K562 (cell line): ENCODE measurements around the gene GJA10. TPM values are rescaled to one million over a fixed set of nuclear protein-coding genes. Genes with fewer than 3 reads are reported as not detected.

Source experiments
- ATAC-seq: fragments of 200-7000 bp; cut with Tn5 transposase; 3 replicates; pipeline ENCODE4 v1.9.1; 2020; ENCODE audit warnings: moderate library complexity
- BruUV-seq: library from RNA; stranded (reverse); fragments of 400-500 nt; replicated peaks from 2 replicates; lab custom pipeline; 2021; lab: Mats Ljungman, UMichigan
- CTCF ChIA-PET: fragments of 300-600 bp; formaldehyde crosslinking; extraction: SDS; loops from one replicate; lab custom pipeline; 2021; ENCODE audit warnings: low intra/inter-chr PET ratio; lab: Yijun Ruan, JAX
- POLR2A ChIA-PET: fragments of 300-600, 350-650 bp; sonication (Branson Sonifier 250); formaldehyde crosslinking; extraction: SDS; loops from one replicate; lab custom pipeline; 2021; ENCODE audit warnings: antibody characterized with exemption, inconsistent platforms; lab: Yijun Ruan, JAX
- DNase-seq, 4 experiments: peaks; one replicate each; pipeline versions ENCODE4 v3.0.0 to v3.0.0-alpha.2; 2011 to 2018; ENCODE audit warnings: low spot score in 3 of 4, mixed read lengths in 3 of 4; ENCODE audit errors: extremely low read depth in 1 of 4
- FAIRE-seq: peaks from 2 replicates; lab custom pipeline; 2011; peaks lifted over from hg19 to GRCh38; lab: Jason Lieb, UNC
- H2AFZ ChIP-seq: 2 replicates; pipeline ENCODE4 v1.6.0; 2011; ENCODE audit warnings: low read depth, low read length, control low read depth, inconsistent platforms
- H3K27ac ChIP-seq: fragments of 200-600 bp; 3 replicates; pipeline ENCODE4 v1.8.0; 2011; ENCODE audit warnings: low read depth, mild to moderate bottlenecking, control low read depth, inconsistent platforms, low read length, moderate library complexity, mixed read lengths; ENCODE audit errors: extremely low read depth
- H3K27me3 ChIP-seq, 2 experiments: fragments of 300-600 bp in 1 of 2; 2 replicates in 1 of 2; 3 replicates in 1 of 2; pipeline versions ENCODE4 v1.6.0 to v1.8.0; 2011; ENCODE audit warnings: inconsistent platforms in 2 of 2, low read length in 2 of 2, mild to moderate bottlenecking in 1 of 2, mixed read lengths in 1 of 2, moderate library complexity in 1 of 2; ENCODE audit not compliant: control insufficient read depth in 2 of 2, insufficient read depth in 2 of 2
- H3K36me3 ChIP-seq: fragments of 300-600 bp; 3 replicates; pipeline ENCODE4 v1.8.0; 2011; ENCODE audit warnings: mild to moderate bottlenecking, low read length, inconsistent platforms; ENCODE audit not compliant: control insufficient read depth, insufficient read depth
- H3K4me1 ChIP-seq, 2 experiments: fragments of 200-600 bp in 1 of 2; replicated peaks in 1 of 2; 2 replicates in 1 of 2; 3 replicates in 1 of 2; pipeline versions ENCODE4 v1.5.1 to v1.8.0; 2011; ENCODE audit warnings: inconsistent platforms in 2 of 2, low read length in 2 of 2, mild to moderate bottlenecking in 1 of 2, mixed read lengths in 1 of 2, moderate library complexity in 1 of 2; ENCODE audit not compliant: control insufficient read depth in 2 of 2, insufficient read depth in 2 of 2
- H3K4me2 ChIP-seq: 2 replicates; pipeline ENCODE4 v1.6.1; 2011; ENCODE audit warnings: low read length, control low read depth, inconsistent platforms, mixed read lengths; ENCODE audit not compliant: insufficient read depth
- H3K4me3 ChIP-seq: fragments of 200-600 bp; sonication (generic), shearing (Covaris generic); 2 replicates; pipeline ENCODE4 v1.5.1; 2016; ENCODE audit warnings: control low read depth, inconsistent platforms
- H3K79me2 ChIP-seq: fragments of 200-600 bp; 3 replicates; pipeline ENCODE4 v1.8.0; 2011; ENCODE audit warnings: low read length, inconsistent platforms; ENCODE audit not compliant: control insufficient read depth, insufficient read depth
- H3K9ac ChIP-seq, 2 experiments: 2 replicates each; pipeline versions ENCODE4 v1.6.0 to v1.6.1; 2011; ENCODE audit warnings: low read depth in 2 of 2, low read length in 2 of 2, control low read depth in 1 of 2, inconsistent platforms in 1 of 2, mild to moderate bottlenecking in 1 of 2, mixed read lengths in 1 of 2; ENCODE audit not compliant: insufficient read depth in 1 of 2
- H3K9me1 ChIP-seq: one replicate; pipeline ENCODE4 v1.6.0; 2011; ENCODE audit warnings: inconsistent platforms, mild to moderate bottlenecking, low read length, moderate library complexity; ENCODE audit not compliant: control insufficient read depth, insufficient read depth
- H3K9me3 ChIP-seq: replicated peaks from 2 replicates; pipeline ENCODE4 v1.5.1; 2011; ENCODE audit warnings: low read depth, low read length, inconsistent platforms; ENCODE audit not compliant: control insufficient read depth, insufficient read depth
- H4K20me1 ChIP-seq: replicated peaks from 2 replicates; pipeline ENCODE4 v1.6.1; 2011; ENCODE audit warnings: low read length, inconsistent platforms, mixed read lengths; ENCODE audit not compliant: control insufficient read depth, insufficient read depth
- ARID1B ChIP-seq: fragments of 450-650 bp; IDR thresholded peaks from 2 replicates; pipeline ENCODE4 v1.6.1; 2016; ENCODE audit warnings: antibody characterized with exemption, mild to moderate bottlenecking, inconsistent platforms
- CREBBP ChIP-seq: IDR thresholded peaks from one replicate; pipeline ENCODE4 v1.6.1; 2012; ENCODE audit warnings: low read depth, mild to moderate bottlenecking, control low read depth, inconsistent platforms, low read length
- ETS2 ChIP-seq: IDR thresholded peaks from 2 replicates; pipeline ENCODE4 v1.6.1; 2016; ENCODE audit warnings: borderline replicate concordance, missing genetic modification characterization, mild to moderate bottlenecking, moderate library complexity, missing compliant biosample characterization; ENCODE audit not compliant: poor library complexity, severe bottlenecking
- GABPB1 ChIP-seq: sonication (generic); formaldehyde crosslinking; IDR thresholded peaks from 2 replicates; pipeline ENCODE4 v1.8.0; 2022; ENCODE audit warnings: mild to moderate bottlenecking, missing genetic modification reagents
- LEF1 ChIP-seq: fragments of 450-650 bp; IDR thresholded peaks from 2 replicates; pipeline ENCODE4 v1.6.1; 2016; ENCODE audit warnings: mild to moderate bottlenecking
- NONO ChIP-seq, 2 experiments: fragments of 200-400 bp in 1 of 2; fragments of 450-650 bp in 1 of 2; formaldehyde crosslinking in 1 of 2; IDR thresholded peaks; 2 replicates each; pipeline ENCODE4 v1.6.1; 2017; ENCODE audit warnings: low read depth in 2 of 2, mild to moderate bottlenecking in 2 of 2, moderate library complexity in 2 of 2, low read length in 1 of 2
- RBM34 ChIP-seq: fragments of 200-400 bp; formaldehyde crosslinking; IDR thresholded peaks from 2 replicates; pipeline ENCODE4 v1.6.1; 2018; ENCODE audit warnings: low read length, borderline replicate concordance; ENCODE audit not compliant: insufficient read depth
- RBM39 ChIP-seq: fragments of 200-400 bp; formaldehyde crosslinking; optimal IDR thresholded peaks from 2 replicates; pipeline ENCODE3; 2018; ENCODE audit warnings: low read depth, low read length
- TAF7 ChIP-seq: fragments of 450-650 bp; IDR thresholded peaks from 2 replicates; pipeline ENCODE4 v1.6.1; 2016; ENCODE audit warnings: missing genetic modification characterization, missing compliant biosample characterization
- TBL1XR1 ChIP-seq, 2 experiments: IDR thresholded peaks; 2 replicates each; pipeline ENCODE4 v1.6.1; 2012; ENCODE audit warnings: improper control_type of control experiment in 2 of 2, low read length in 2 of 2, mild to moderate bottlenecking in 1 of 2
- TGIF2 ChIP-seq: sonication (generic); formaldehyde crosslinking; IDR thresholded peaks from 2 replicates; pipeline ENCODE4 v1.8.1; 2022; ENCODE audit warnings: mild to moderate bottlenecking, missing genetic modification reagents, moderate library complexity
- ZBTB43 ChIP-seq: sonication (generic); formaldehyde crosslinking; IDR thresholded peaks from 2 replicates; pipeline ENCODE4 v1.8.0; 2023; ENCODE audit warnings: mild to moderate bottlenecking, missing genetic modification reagents
- ZNF24 ChIP-seq: fragments of 450-650 bp; IDR thresholded peaks from 2 replicates; pipeline ENCODE4 v1.6.1; 2016
- ZNF766 ChIP-seq: fragments of 200-800 bp; sonication (Bioruptor generic); conservative IDR thresholded peaks from 2 replicates; pipeline ENCODE4 v1.6.1; 2016; ENCODE audit warnings: missing genetic modification characterization, missing compliant biosample characterization
- WGBS: fragments of 100-300 bp; shearing (Covaris generic); methylation state at CpG from one replicate; pipeline ENCODE4 v1.1.6; 2016; ENCODE audit warnings: low coverage, mixed read lengths; ENCODE audit not compliant: insufficient coverage; ENCODE audit errors: missing lambda C conversion rate; 5-methylcytosine and 5-hydroxymethylcytosine counted together
- in situ Hi-C: fragments of 300-500 bp; cut with MboI; formaldehyde crosslinking; loops from 4 replicates; pipeline ENCODE4 v1.15.0; 2018; ENCODE audit warnings: inconsistent platforms, mixed read lengths
- intact Hi-C: fragments of 100-400 bp; cut with micrococcal nuclease; formaldehyde crosslinking; loops from 2 replicates; pipeline ENCODE4 v1.14.2; 2022
- polyA plus RNA-seq, 8 experiments: library from polyadenylated mRNA; depleted of rRNA in 4 of 8; stranded (reverse) in 5 of 8; unstranded in 3 of 8; fragments of >200 nt; fragmentation: Nextera tagmentation in 2 of 8; fragmentation: Illumina TruSeq in 1 of 8; extraction: Ambion mirVana in 2 of 8; extraction: Trizol in 1 of 8; gene quantifications; 2 replicates each; pipeline versions ENCODE4 v1.2.1 to v1.2.3, GENCODE V29; 2011 to 2014; ENCODE audit warnings: inconsistent platforms in 1 of 8, missing spikeins in 1 of 8
- total RNA-seq, 7 experiments: library from RNA; depleted of rRNA in 6 of 7; stranded (reverse); fragments of >200 nt in 6 of 7; fragmentation: Illumina TruSeq in 2 of 7; extraction: Trizol in 2 of 7; gene quantifications; 2 replicates each; pipeline versions ENCODE4 v1.2.1 to v1.2.3, GENCODE V29; 2011 to 2021; ENCODE audit warnings: low replicate concordance in 1 of 7
- TF ChIP-seq, protein P1 (sequence below): fragments of 250-450 bp; sonication (Bioruptor Pico); IDR thresholded peaks from 2 replicates; pipeline ENCODE4 v1.9.0; 2021; ENCODE audit warnings: mild to moderate bottlenecking, inconsistent platforms

GJA10 gene
- total and polyA plus RNA-seq, 9 of the 15 experiments (the other 6 are each of a cell fraction or from before 2014, with no cell fraction given) = not detected

DNA sequence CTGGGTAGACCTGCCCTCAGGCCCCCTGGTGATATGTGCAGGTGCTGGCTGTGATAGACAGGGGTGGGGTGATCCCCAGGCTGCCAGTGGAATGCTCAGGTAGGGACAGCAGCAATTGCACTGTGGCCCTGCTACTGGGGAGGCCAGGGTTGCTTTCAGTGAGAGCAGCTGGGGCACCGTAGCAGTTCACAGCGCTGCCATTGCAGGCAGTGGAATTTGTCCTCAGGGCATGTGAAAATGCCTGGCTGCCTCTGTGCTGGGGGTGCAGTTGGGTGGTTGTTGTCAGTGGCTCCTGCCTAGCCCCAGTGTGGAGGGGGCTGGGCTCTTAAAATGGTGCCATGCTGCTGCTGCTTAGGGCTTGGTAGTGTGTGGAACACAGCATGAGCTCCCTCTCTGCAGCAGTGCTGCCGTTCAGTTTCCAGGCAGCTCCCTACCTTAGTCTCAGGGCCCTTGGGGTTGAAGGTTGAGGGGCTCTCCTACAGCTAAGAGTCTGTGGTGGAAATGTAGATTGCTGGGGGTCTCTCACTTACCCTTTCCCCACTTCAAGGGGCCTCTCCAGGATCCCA, 23.6 kb downstream of the GJA10 start:
- FAIRE-seq (no peak), ATAC-seq (no peak), DNase-seq (no peak)
- no peak overlapping the region for H3K4me2 ChIP-seq
- H3K27ac ChIP-seq = no peak overlapping the region
- H3K79me2 ChIP-seq = no peaks in the 10 kb centered on the region
- H3K4me3 ChIP-seq = no peak overlapping the region
- H3K9me1 ChIP-seq = no peaks in the 10 kb centered on the region
- no peak overlapping the region for H3K9ac ChIP-seq
- intact Hi-C loops = no loop called here
- no TSS peak for BruUV-seq
- TF ChIP-seq, protein P1, sequence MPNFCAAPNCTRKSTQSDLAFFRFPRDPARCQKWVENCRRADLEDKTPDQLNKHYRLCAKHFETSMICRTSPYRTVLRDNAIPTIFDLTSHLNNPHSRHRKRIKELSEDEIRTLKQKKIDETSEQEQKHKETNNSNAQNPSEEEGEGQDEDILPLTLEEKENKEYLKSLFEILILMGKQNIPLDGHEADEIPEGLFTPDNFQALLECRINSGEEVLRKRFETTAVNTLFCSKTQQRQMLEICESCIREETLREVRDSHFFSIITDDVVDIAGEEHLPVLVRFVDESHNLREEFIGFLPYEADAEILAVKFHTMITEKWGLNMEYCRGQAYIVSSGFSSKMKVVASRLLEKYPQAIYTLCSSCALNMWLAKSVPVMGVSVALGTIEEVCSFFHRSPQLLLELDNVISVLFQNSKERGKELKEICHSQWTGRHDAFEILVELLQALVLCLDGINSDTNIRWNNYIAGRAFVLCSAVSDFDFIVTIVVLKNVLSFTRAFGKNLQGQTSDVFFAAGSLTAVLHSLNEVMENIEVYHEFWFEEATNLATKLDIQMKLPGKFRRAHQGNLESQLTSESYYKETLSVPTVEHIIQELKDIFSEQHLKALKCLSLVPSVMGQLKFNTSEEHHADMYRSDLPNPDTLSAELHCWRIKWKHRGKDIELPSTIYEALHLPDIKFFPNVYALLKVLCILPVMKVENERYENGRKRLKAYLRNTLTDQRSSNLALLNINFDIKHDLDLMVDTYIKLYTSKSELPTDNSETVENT (CRISPR knock-in tag) = no peak
- TF ChIP-seq NONO (IDR thresholded peaks at IDR 0.05; ENCODE audit: low read depth in 2 of 2, low read length in 1 of 2) (no peak), LEF1 (no peak), ZNF766 (CRISPR knock-in tag) (no peak), GABPB1 (CRISPR knock-in tag) (no peak), ZNF24 (no peak), RBM39 (no peak), ETS2 (tag) (no peak), CREBBP (no peak), TAF7 (tag) (no peak), RBM34 (no peak), ARID1B (no peak), TGIF2 (CRISPR knock-in tag) (no peak), TBL1XR1 (IDR thresholded peaks at IDR 0.05; ENCODE audit: low read length in 2 of 2) (no peak), ZBTB43 (no peak)
- no peaks in the 10 kb centered on the region for H3K4me1 ChIP-seq
- H3K27me3 ChIP-seq = peaks cover 0 to 17% of the 10 kb centered on the region in 2 experiments; a peak in 2 of 5 replicates
- no peak overlapping the region for H2AFZ ChIP-seq
- in situ Hi-C loops = no loop called here
- no peaks in the 10 kb centered on the region for H3K9me3 ChIP-seq
- no peaks in the 10 kb centered on the region for H4K20me1 ChIP-seq
- no peaks in the 10 kb centered on the region for H3K36me3 ChIP-seq
- CTCF ChIA-PET = interaction anchor here (0.6 kb wide), 1 partner anchor 97 kb away, joined by 3 read pairs; no protein-coding TSS in a partner anchor
- POLR2A ChIA-PET = no interaction called here
- WGBS = 21% methylated on average over 3 of the region's 3 CpGs
